Astrocyte (in vitro differentiated cells and primary cell): Measurements from ENCODE around the gene ALG6. TPM values are rescaled to one million over a fixed set of nuclear protein-coding genes. Genes with fewer than 3 reads are reported as not detected.

Experiments
- DNase-seq: peaks from one replicate; pipeline ENCODE4 v3.0.0-alpha.2; 2010; ENCODE audit warnings: low read depth
- FAIRE-seq: peaks from 2 replicates; lab custom pipeline; 2011; peaks lifted over from hg19 to GRCh38; lab: Jason Lieb, UNC
- H2AFZ ChIP-seq: 2 replicates; pipeline ENCODE4 v1.6.0; 2012; ENCODE audit warnings: low read depth, low read length, inconsistent platforms
- H3K27ac ChIP-seq: 2 replicates; pipeline ENCODE4 v1.5.1; 2011; ENCODE audit warnings: low read depth, low read length, inconsistent platforms
- H3K27me3 ChIP-seq: 2 replicates; pipeline ENCODE4 v1.6.0; 2011; ENCODE audit warnings: low read length, inconsistent platforms; ENCODE audit not compliant: insufficient read depth
- H3K36me3 ChIP-seq: 2 replicates; pipeline ENCODE4 v1.5.1; 2011; ENCODE audit warnings: low read length, inconsistent platforms; ENCODE audit not compliant: insufficient read depth
- H3K4me1 ChIP-seq: 2 replicates; pipeline ENCODE4 v1.5.1; 2011; ENCODE audit warnings: low read length, inconsistent platforms; ENCODE audit not compliant: insufficient read depth
- H3K4me2 ChIP-seq: 2 replicates; pipeline ENCODE4 v1.6.0; 2012; ENCODE audit warnings: low read length, inconsistent platforms
- H3K4me3 ChIP-seq: 2 replicates; pipeline ENCODE4 v1.5.1; 2011; ENCODE audit warnings: low read depth, mild to moderate bottlenecking, low read length, inconsistent platforms; ENCODE audit not compliant: insufficient read depth
- H3K79me2 ChIP-seq: 2 replicates; pipeline ENCODE4 v1.6.0; 2012; ENCODE audit warnings: mild to moderate bottlenecking, low read length, inconsistent platforms; ENCODE audit not compliant: insufficient read depth
- H3K9ac ChIP-seq: 2 replicates; pipeline ENCODE4 v1.6.0; 2012; ENCODE audit warnings: mild to moderate bottlenecking, low read length, inconsistent platforms
- H3K9me3 ChIP-seq: 2 replicates; pipeline ENCODE4 v1.5.1; 2012; ENCODE audit warnings: low read depth, mild to moderate bottlenecking, low read length, inconsistent platforms; ENCODE audit not compliant: insufficient read depth
- H4K20me1 ChIP-seq: 2 replicates; pipeline ENCODE4 v1.6.0; 2012; ENCODE audit warnings: low read length, inconsistent platforms; ENCODE audit not compliant: insufficient read depth
- H3K27ac Mint-ChIP-seq: one replicate; pipeline ENCODE4 v1.8.0; 2021; ENCODE audit warnings: mild to moderate bottlenecking, mixed read lengths; ENCODE audit not compliant: unreplicated experiment
- H3K27me3 Mint-ChIP-seq: one replicate; pipeline ENCODE4 v1.8.0; 2021; ENCODE audit warnings: low read depth, mixed read lengths; ENCODE audit not compliant: unreplicated experiment
- H3K36me3 Mint-ChIP-seq: one replicate; pipeline ENCODE4 v1.8.0; 2021; ENCODE audit warnings: low read depth, mixed read lengths; ENCODE audit not compliant: unreplicated experiment
- H3K4me1 Mint-ChIP-seq: one replicate; pipeline ENCODE4 v1.8.0; 2021; ENCODE audit warnings: low read depth, mixed read lengths; ENCODE audit not compliant: unreplicated experiment
- H3K4me3 Mint-ChIP-seq: one replicate; pipeline ENCODE4 v1.8.0; 2021; ENCODE audit warnings: mild to moderate bottlenecking, moderate library complexity, mixed read lengths; ENCODE audit not compliant: unreplicated experiment
- H3K9me3 Mint-ChIP-seq: one replicate; pipeline ENCODE4 v1.8.0; 2021; ENCODE audit warnings: mild to moderate bottlenecking, mixed read lengths; ENCODE audit not compliant: unreplicated experiment
- CTCF ChIP-seq: IDR thresholded peaks from 2 replicates; pipeline ENCODE4 v1.5.1; 2011; ENCODE audit warnings: low read depth, mild to moderate bottlenecking, inconsistent platforms, low read length, moderate library complexity; ENCODE audit not compliant: insufficient read depth
- EZH2 ChIP-seq: IDR thresholded peaks from 2 replicates; pipeline ENCODE4 v1.6.1; 2012; ENCODE audit warnings: mild to moderate bottlenecking, low read length, inconsistent platforms; ENCODE audit not compliant: insufficient read depth
- total RNA-seq: library from RNA; stranded (reverse); gene quantifications from 2 replicates; pipeline ENCODE4 v1.2.1, GENCODE V29; 2021

The ALG6 gene
- total RNA-seq, 1 donor from 2014 or later, result 7.8 TPM

GRCh38 chr1:63435161-63435560 is 67.7 kb downstream of the ALG6 start:
- Mint-ChIP-seq H3K9me3 (no peaks in the 10 kb centered on the region), H3K36me3 (no peaks in the 10 kb centered on the region), H3K27ac (no peak overlapping the region), H3K27me3 (no peaks in the 10 kb centered on the region), H3K4me1 (no peaks in the 10 kb centered on the region), H3K4me3 (no peak overlapping the region)
- H3K4me2 ChIP-seq, result no peak overlapping the region
- no peak overlapping the region for H3K27ac ChIP-seq
- no peak for TF ChIP-seq EZH2
- TF ChIP-seq CTCF, result no peak
- no peaks in the 10 kb centered on the region for H4K20me1 ChIP-seq
- FAIRE-seq, result no peak
- H3K9ac ChIP-seq, result no peak overlapping the region
- H3K36me3 ChIP-seq, result no peaks in the 10 kb centered on the region
- no peak overlapping the region for H3K4me3 ChIP-seq
- H2AFZ ChIP-seq, result no peak overlapping the region
- H3K27me3 ChIP-seq, result no peaks in the 10 kb centered on the region
- peak; percentile 2 for DNase-seq
- H3K79me2 ChIP-seq, result no peaks in the 10 kb centered on the region
- no peaks in the 10 kb centered on the region for H3K4me1 ChIP-seq
- no peaks in the 10 kb centered on the region for H3K9me3 ChIP-seq

GRCh38 chr1:63442141-63442475 is 74.7 kb downstream of the ALG6 start:
- DNase-seq (peak; percentile 11), FAIRE-seq (no peak)
- Histone ChIP-seq H3K4me3 (no peak overlapping the region), H3K36me3 (no peaks in the 10 kb centered on the region), H3K27me3 (no peaks in the 10 kb centered on the region), H3K9me3 (no peaks in the 10 kb centered on the region), H3K9ac (no peak overlapping the region), H3K27ac (no peak overlapping the region), H4K20me1 (no peaks in the 10 kb centered on the region), H3K4me2 (no peak overlapping the region), H3K79me2 (no peaks in the 10 kb centered on the region), H3K4me1 (no peaks in the 10 kb centered on the region), H2AFZ (no peak overlapping the region)
- H3K36me3 Mint-ChIP-seq, result no peaks in the 10 kb centered on the region
- H3K27ac Mint-ChIP-seq, result no peak overlapping the region
- no peak for TF ChIP-seq CTCF
- TF ChIP-seq EZH2, result no peak
- H3K4me1 Mint-ChIP-seq, result peaks cover 8% of the 10 kb centered on the region
- no peak overlapping the region for H3K4me3 Mint-ChIP-seq
- no peaks in the 10 kb centered on the region for H3K27me3 Mint-ChIP-seq
- no peaks in the 10 kb centered on the region for H3K9me3 Mint-ChIP-seq

- DNase-seq (no peak), FAIRE-seq (no peak)
- Histone ChIP-seq H4K20me1 (no peaks in the 10 kb centered on the region), H2AFZ (no peak overlapping the region), H3K9ac (no peak overlapping the region), H3K9me3 (no peaks in the 10 kb centered on the region), H3K36me3 (no peaks in the 10 kb centered on the region), H3K4me2 (no peak overlapping the region), H3K4me1 (no peaks in the 10 kb centered on the region), H3K4me3 (no peak overlapping the region), H3K79me2 (no peaks in the 10 kb centered on the region), H3K27ac (no peak overlapping the region), H3K27me3 (no peaks in the 10 kb centered on the region)
- Mint-ChIP-seq H3K27me3 (no peaks in the 10 kb centered on the region), H3K9me3 (no peaks in the 10 kb centered on the region), H3K4me1 (peaks cover 4% of the 10 kb centered on the region), H3K36me3 (no peaks in the 10 kb centered on the region), H3K27ac (no peak overlapping the region), H3K4me3 (no peak overlapping the region)
- TF ChIP-seq CTCF (no peak), EZH2 (no peak)
Observed at GRCh38 chr1:63448731-63449246, 81.4 kb downstream of the ALG6 start.
